HepG2 (cell line): Measurements from ENCODE around the gene TCF23. TPM values are rescaled to one million over a fixed set of nuclear protein-coding genes. Genes with fewer than 3 reads are reported as not detected.

Source experiments
- FOXP1 ChIP-seq, 2 experiments: fragments of 450-650 bp in 1 of 2; IDR thresholded peaks; 2 replicates each; pipeline ENCODE4 v1.6.1; 2017 to 2018; ENCODE audit warnings: antibody characterized with exemption in 1 of 2
- KDM4B ChIP-seq: sonication (generic); formaldehyde crosslinking; IDR thresholded peaks from 2 replicates; pipeline ENCODE4 v1.4.0; 2020; ENCODE audit warnings: missing genetic modification reagents
- KLF16 ChIP-seq, 2 experiments: sonication (generic) in 1 of 2; formaldehyde crosslinking in 1 of 2; IDR thresholded peaks; 2 replicates each; pipeline versions ENCODE4 v1.6.1 to v1.8.0; 2016 to 2023; ENCODE audit warnings: missing genetic modification reagents in 2 of 2, missing compliant biosample characterization in 1 of 2
- PCBP1 ChIP-seq: fragments of 200-400 bp; formaldehyde crosslinking; IDR thresholded peaks from 2 replicates; pipeline ENCODE4 v1.6.1; 2017; ENCODE audit warnings: mild to moderate bottlenecking, low read depth, low read length, borderline replicate concordance
- PHF20 ChIP-seq: sonication (generic); formaldehyde crosslinking; IDR thresholded peaks from 2 replicates; pipeline ENCODE4 v1.5.0; 2020; ENCODE audit warnings: mild to moderate bottlenecking, missing genetic modification reagents
- SMAD9 ChIP-seq: sonication (generic); formaldehyde crosslinking; IDR thresholded peaks from 2 replicates; pipeline ENCODE4 v1.5.1; 2020; ENCODE audit warnings: mild to moderate bottlenecking, missing genetic modification reagents
- SMARCE1 ChIP-seq: fragments of 450-650 bp; IDR thresholded peaks from 2 replicates; pipeline ENCODE4 v1.6.1; 2017; ENCODE audit warnings: borderline replicate concordance
- SPEN ChIP-seq: sonication (generic); formaldehyde crosslinking; IDR thresholded peaks from 2 replicates; pipeline ENCODE4 v1.5.1; 2020; ENCODE audit warnings: low read depth, mild to moderate bottlenecking, missing genetic modification reagents
- SRSF4 ChIP-seq: fragments of 200-400 bp; formaldehyde crosslinking; IDR thresholded peaks from one replicate; pipeline ENCODE4 v1.6.1; 2018; ENCODE audit warnings: mild to moderate bottlenecking, low read depth, low read length, moderate library complexity; ENCODE audit not compliant: poor library complexity, severe bottlenecking
- ZFP82 ChIP-seq: sonication (generic); formaldehyde crosslinking; IDR thresholded peaks from 2 replicates; pipeline ENCODE4 v1.5.1; 2020; ENCODE audit warnings: mild to moderate bottlenecking, missing genetic modification reagents, borderline replicate concordance
- ZNF274 ChIP-seq: sonication (generic); formaldehyde crosslinking; IDR thresholded peaks from 2 replicates; pipeline ENCODE4 v1.5.1; 2020; ENCODE audit warnings: mild to moderate bottlenecking, missing genetic modification reagents
- polyA plus RNA-seq, 8 experiments: library from polyadenylated mRNA; depleted of rRNA in 3 of 8; stranded (reverse) in 7 of 8; unstranded in 1 of 8; fragments of >200 nt; fragmentation: Illumina TruSeq in 4 of 8; extraction: Trizol in 4 of 8; gene quantifications; 2 replicates each; pipeline versions ENCODE4 v1.2.1 to v1.2.3, GENCODE V29; 2011 to 2016; ENCODE audit warnings: low read depth in 4 of 8, missing spikeins in 1 of 8, mixed read lengths in 1 of 8; ENCODE audit not compliant: insufficient read depth in 1 of 8
- total RNA-seq, 5 experiments: library from RNA; depleted of rRNA; stranded (reverse); fragments of >200 nt; fragmentation: Illumina TruSeq; extraction: Trizol; gene quantifications; 2 replicates each; pipeline ENCODE4 v1.2.3, GENCODE V29; 2016; ENCODE audit warnings: low read depth in 1 of 5
- TF ChIP-seq, protein P1 (sequence below): sonication (generic); formaldehyde crosslinking; IDR thresholded peaks from 2 replicates; pipeline ENCODE4 v1.4.0; 2020; ENCODE audit warnings: low read depth, missing genetic modification reagents
- TF ChIP-seq, protein P2 (sequence below): sonication (generic); formaldehyde crosslinking; IDR thresholded peaks from 2 replicates; pipeline ENCODE4 v1.5.1; 2020; ENCODE audit warnings: mild to moderate bottlenecking, missing genetic modification reagents, borderline replicate concordance
- TF ChIP-seq, protein P3 (sequence below): sonication (generic); formaldehyde crosslinking; IDR thresholded peaks from 2 replicates; pipeline ENCODE4 v1.5.0; 2020; ENCODE audit warnings: mild to moderate bottlenecking, missing genetic modification reagents, borderline replicate concordance
- TF ChIP-seq, protein P4 (sequence below): sonication (generic); formaldehyde crosslinking; IDR thresholded peaks from 2 replicates; pipeline ENCODE4 v1.5.1; 2020; ENCODE audit warnings: missing genetic modification reagents, mild to moderate bottlenecking, borderline replicate concordance

TCF23 gene
- total and polyA plus RNA-seq, 2 of the 13 experiments (the other 11 are each of a cell fraction or from before 2014, with no cell fraction given) = 0.02 to 1.4 TPM

DNA sequence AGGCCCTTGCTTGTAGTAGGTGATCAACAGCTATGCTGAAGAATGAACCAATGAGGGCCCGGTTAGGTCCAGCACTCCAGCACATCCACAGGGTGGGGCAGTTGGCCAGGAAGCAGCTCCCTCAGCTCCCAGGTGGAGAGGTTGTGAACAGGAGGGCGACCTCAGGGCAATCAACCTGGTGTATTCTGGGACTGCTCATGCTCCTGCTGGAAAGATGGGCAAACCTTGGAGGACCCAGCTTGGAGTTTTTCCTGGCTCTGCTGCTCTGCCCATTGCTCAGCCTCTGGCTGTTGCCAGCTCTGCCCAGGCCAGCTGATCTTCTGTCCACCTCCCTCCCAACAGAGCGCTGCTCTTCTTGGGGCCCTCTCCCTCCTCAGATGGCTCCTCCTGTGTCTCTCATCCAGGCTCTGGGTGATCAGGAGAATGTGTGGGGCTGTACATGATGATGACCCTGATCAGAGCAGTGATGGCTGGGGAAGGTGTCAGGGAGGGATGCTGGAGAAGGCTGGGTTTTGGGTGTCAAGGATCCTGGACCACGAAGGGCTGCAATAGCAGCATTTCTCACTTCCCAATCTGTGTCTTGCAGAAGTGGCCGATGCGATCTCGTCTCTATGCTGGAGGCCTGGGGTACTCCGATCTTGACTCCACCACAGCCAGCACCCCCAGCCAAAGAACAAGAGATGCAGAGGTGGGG, 3.4 kb downstream of the TCF23 start (continued):
- TF ChIP-seq, protein P1, sequence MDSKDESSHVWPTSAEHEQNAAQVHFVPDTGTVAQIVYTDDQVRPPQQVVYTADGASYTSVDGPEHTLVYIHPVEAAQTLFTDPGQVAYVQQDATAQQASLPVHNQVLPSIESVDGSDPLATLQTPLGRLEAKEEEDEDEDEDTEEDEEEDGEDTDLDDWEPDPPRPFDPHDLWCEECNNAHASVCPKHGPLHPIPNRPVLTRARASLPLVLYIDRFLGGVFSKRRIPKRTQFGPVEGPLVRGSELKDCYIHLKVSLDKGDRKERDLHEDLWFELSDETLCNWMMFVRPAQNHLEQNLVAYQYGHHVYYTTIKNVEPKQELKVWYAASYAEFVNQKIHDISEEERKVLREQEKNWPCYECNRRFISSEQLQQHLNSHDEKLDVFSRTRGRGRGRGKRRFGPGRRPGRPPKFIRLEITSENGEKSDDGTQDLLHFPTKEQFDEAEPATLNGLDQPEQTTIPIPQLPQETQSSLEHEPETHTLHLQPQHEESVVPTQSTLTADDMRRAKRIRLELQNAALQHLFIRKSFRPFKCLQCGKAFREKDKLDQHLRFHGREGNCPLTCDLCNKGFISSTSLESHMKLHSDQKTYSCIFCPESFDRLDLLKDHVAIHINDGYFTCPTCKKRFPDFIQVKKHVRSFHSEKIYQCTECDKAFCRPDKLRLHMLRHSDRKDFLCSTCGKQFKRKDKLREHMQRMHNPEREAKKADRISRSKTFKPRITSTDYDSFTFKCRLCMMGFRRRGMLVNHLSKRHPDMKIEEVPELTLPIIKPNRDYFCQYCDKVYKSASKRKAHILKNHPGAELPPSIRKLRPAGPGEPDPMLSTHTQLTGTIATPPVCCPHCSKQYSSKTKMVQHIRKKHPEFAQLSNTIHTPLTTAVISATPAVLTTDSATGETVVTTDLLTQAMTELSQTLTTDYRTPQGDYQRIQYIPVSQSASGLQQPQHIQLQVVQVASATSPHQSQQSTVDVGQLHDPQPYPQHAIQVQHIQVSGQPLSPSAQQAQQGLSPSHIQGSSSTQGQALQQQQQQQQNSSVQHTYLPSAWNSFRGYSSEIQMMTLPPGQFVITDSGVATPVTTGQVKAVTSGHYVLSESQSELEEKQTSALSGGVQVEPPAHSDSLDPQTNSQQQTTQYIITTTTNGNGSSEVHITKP (CRISPR knock-in tag) = no peak
- TF ChIP-seq ZNF274 (CRISPR knock-in tag) (no peak), FOXP1 (IDR thresholded peaks at IDR 0.05) (no peak), FOXP1 (CRISPR knock-in tag; IDR thresholded peaks at IDR 0.05) (no peak), PHF20 (CRISPR knock-in tag) (no peak), ZFP82 (CRISPR knock-in tag) (no peak), KDM4B (CRISPR knock-in tag) (no peak), KLF16 (CRISPR knock-in tag; IDR thresholded peaks at IDR 0.05) (no peak), SPEN (CRISPR knock-in tag) (no peak), SMARCE1 (no peak), SRSF4 (no peak), SMAD9 (CRISPR knock-in tag) (no peak), PCBP1 (no peak)
- TF ChIP-seq, protein P2, sequence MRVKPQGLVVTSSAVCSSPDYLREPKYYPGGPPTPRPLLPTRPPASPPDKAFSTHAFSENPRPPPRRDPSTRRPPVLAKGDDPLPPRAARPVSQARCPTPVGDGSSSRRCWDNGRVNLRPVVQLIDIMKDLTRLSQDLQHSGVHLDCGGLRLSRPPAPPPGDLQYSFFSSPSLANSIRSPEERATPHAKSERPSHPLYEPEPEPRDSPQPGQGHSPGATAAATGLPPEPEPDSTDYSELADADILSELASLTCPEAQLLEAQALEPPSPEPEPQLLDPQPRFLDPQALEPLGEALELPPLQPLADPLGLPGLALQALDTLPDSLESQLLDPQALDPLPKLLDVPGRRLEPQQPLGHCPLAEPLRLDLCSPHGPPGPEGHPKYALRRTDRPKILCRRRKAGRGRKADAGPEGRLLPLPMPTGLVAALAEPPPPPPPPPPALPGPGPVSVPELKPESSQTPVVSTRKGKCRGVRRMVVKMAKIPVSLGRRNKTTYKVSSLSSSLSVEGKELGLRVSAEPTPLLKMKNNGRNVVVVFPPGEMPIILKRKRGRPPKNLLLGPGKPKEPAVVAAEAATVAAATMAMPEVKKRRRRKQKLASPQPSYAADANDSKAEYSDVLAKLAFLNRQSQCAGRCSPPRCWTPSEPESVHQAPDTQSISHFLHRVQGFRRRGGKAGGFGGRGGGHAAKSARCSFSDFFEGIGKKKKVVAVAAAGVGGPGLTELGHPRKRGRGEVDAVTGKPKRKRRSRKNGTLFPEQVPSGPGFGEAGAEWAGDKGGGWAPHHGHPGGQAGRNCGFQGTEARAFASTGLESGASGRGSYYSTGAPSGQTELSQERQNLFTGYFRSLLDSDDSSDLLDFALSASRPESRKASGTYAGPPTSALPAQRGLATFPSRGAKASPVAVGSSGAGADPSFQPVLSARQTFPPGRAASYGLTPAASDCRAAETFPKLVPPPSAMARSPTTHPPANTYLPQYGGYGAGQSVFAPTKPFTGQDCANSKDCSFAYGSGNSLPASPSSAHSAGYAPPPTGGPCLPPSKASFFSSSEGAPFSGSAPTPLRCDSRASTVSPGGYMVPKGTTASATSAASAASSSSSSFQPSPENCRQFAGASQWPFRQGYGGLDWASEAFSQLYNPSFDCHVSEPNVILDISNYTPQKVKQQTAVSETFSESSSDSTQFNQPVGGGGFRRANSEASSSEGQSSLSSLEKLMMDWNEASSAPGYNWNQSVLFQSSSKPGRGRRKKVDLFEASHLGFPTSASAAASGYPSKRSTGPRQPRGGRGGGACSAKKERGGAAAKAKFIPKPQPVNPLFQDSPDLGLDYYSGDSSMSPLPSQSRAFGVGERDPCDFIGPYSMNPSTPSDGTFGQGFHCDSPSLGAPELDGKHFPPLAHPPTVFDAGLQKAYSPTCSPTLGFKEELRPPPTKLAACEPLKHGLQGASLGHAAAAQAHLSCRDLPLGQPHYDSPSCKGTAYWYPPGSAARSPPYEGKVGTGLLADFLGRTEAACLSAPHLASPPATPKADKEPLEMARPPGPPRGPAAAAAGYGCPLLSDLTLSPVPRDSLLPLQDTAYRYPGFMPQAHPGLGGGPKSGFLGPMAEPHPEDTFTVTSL (CRISPR knock-in tag) = no peak
- TF ChIP-seq, protein P3, sequence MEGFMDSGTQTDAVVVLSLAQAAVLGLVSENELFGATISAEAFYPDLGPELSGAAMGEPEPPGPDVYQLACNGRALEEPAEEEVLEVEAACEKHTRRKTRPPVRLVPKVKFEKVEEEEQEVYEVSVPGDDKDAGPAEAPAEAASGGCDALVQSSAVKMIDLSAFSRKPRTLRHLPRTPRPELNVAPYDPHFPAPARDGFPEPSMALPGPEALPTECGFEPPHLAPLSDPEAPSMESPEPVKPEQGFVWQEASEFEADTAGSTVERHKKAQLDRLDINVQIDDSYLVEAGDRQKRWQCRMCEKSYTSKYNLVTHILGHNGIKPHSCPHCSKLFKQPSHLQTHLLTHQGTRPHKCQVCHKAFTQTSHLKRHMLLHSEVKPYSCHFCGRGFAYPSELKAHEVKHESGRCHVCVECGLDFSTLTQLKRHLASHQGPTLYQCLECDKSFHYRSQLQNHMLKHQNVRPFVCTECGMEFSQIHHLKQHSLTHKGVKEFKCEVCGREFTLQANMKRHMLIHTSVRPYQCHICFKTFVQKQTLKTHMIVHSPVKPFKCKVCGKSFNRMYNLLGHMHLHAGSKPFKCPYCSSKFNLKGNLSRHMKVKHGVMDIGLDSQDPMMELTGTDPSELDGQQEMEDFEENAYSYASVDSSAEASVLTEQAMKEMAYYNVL (CRISPR knock-in tag) = no peak
- TF ChIP-seq, protein P4, sequence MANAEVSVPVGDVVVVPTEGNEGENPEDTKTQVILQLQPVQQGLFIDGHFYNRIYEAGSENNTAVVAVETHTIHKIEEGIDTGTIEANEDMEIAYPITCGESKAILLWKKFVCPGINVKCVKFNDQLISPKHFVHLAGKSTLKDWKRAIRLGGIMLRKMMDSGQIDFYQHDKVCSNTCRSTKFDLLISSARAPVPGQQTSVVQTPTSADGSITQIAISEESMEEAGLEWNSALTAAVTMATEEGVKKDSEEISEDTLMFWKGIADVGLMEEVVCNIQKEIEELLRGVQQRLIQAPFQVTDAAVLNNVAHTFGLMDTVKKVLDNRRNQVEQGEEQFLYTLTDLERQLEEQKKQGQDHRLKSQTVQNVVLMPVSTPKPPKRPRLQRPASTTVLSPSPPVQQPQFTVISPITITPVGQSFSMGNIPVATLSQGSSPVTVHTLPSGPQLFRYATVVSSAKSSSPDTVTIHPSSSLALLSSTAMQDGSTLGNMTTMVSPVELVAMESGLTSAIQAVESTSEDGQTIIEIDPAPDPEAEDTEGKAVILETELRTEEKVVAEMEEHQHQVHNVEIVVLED (CRISPR knock-in tag) = no peak
